ENCODE measurements around the gene CLDN2. TPM values are rescaled to one million over a fixed set of nuclear protein-coding genes. Genes with fewer than 3 reads are reported as not detected.

Gene CLDN2
- total and polyA plus RNA-seq, 2 donors from 2014 or later, result 74.1 to 140 TPM

DNA sequence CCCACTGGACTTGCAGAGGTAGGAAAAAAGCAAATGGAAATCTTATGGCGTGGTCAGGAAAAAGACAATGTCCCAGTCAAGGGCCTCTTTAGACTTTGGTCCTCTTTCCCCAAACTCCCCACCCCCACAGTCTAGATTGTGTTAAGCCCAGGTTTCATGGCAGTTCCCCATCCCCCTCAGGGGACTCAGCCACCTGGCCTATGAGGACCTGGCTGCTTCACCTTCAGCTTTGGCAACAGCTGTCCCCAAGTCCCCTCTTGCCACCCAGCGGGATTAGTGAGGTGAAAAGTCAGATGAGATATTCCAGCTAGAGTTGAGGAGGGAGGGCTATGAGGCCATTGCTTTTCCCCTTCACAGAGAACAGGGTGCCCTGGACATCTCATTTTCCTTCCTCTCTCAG lies 17.5 kb upstream of the CLDN2 start:
- no peak overlapping the region for H3K27ac ChIP-seq (ENCODE audit: low read depth in 2 of 2, low read length in 2 of 2)
- intact Hi-C loops (cut with DNase I), result no loop called here
- FAIRE-seq (no peak), DNase-seq (no peak)
- H3K4me3 ChIP-seq (ENCODE audit: low read length in 3 of 3), result no peak overlapping the region
- H3K27me3 ChIP-seq (ENCODE audit: control insufficient read depth, insufficient read depth, low read length), result no peaks in the 10 kb centered on the region
- H3K9me3 ChIP-seq (ENCODE audit: control insufficient read depth in 2 of 3, insufficient read depth in 1 of 3, low read length in 3 of 3), result no peaks in the 10 kb centered on the region
- H3K4me1 ChIP-seq (ENCODE audit: control insufficient read depth in 2 of 3, insufficient read depth in 2 of 3, low read depth in 1 of 3, low read length in 3 of 3), result peaks cover 0 to 8% (median 4%) of the 10 kb centered on the region in 3 donors
- no peak overlapping the region for H3K9ac ChIP-seq (ENCODE audit: low read length in 3 of 3)
- no peak for TF ChIP-seq CTCF (IDR thresholded peaks at IDR 0.05; ENCODE audit: borderline replicate concordance, extremely low read depth, insufficient read depth)
- no peaks in the 10 kb centered on the region for H3K36me3 ChIP-seq (ENCODE audit: control insufficient read depth in 2 of 3, insufficient read depth in 3 of 3, low read length in 3 of 3)

GRCh38 chrX:106903291-106903824 lies 16.8 kb upstream of the CLDN2 start, which contains the start of gene RIPPLY1:
RIPPLY1 (minus strand) TSS chrX:106903341; CDS start chrX:106903287, 54 bp downstream.
- intact Hi-C loops (cut with DNase I), result no loop called here
- no peak within 1 kb of the TSS for H3K9ac ChIP-seq (ENCODE audit: low read length in 3 of 3)
- peak in 1 of 5 donors; percentile 27 for DNase-seq
- H3K4me3 ChIP-seq (ENCODE audit: low read length in 3 of 3), result no peak within 1 kb of the TSS
- peaks cover 0 to 8% (median 4%) of the 10 kb centered on the region in 3 donors for H3K4me1 ChIP-seq (ENCODE audit: control insufficient read depth in 2 of 3, insufficient read depth in 2 of 3, low read depth in 1 of 3, low read length in 3 of 3)
- no peak within 1 kb of the TSS for H3K27ac ChIP-seq (ENCODE audit: low read depth in 2 of 2, low read length in 2 of 2)
- no peaks in the 10 kb centered on the region for H3K36me3 ChIP-seq (ENCODE audit: control insufficient read depth in 2 of 3, insufficient read depth in 3 of 3, low read length in 3 of 3)
- H3K27me3 ChIP-seq (ENCODE audit: control insufficient read depth, insufficient read depth, low read length), result no peaks in the 10 kb centered on the region
- no peak for FAIRE-seq
- no peaks in the 10 kb centered on the region for H3K9me3 ChIP-seq (ENCODE audit: control insufficient read depth in 2 of 3, insufficient read depth in 1 of 3, low read length in 3 of 3)
- no peak for TF ChIP-seq CTCF (IDR thresholded peaks at IDR 0.05; ENCODE audit: borderline replicate concordance, extremely low read depth, insufficient read depth)

DNA sequence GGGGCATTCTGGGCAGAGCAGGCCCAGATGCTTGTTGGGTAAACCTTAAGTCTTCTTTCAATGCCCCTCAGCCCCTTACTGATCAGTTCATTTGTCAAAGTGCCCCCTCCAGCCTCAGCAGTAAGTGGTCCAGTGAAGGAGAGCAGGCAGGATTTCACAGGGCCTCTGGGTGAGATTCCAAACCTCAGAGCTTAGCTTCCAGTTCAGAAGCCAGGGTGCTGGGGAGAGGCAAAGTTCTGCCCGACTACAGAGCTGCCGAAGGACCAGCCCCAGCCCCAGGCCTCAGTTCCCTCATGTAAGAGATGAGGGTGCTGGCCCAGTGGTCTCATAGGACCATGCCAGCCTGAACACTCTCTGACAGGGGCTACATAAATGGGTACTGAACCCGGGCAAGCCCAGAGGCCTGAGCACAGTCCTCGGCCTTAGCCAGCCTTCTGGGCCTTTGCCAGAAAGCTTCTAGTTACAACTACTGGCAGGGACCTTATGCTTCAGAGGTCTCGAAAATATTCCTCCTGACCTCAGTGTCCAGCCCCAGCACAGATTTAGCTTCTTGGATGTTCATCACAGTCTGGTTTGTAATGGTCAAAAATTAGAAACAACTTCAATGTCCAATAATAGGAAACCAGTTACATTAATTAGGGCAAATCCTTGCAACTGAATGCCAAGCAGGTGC lies 16.2 kb upstream of the CLDN2 start:
- H3K27ac ChIP-seq (ENCODE audit: low read depth in 2 of 2, low read length in 2 of 2), result no peak overlapping the region
- no peak for TF ChIP-seq CTCF (IDR thresholded peaks at IDR 0.05; ENCODE audit: borderline replicate concordance, extremely low read depth, insufficient read depth)
- intact Hi-C loops (cut with DNase I), result no loop called here
- H3K36me3 ChIP-seq (ENCODE audit: control insufficient read depth in 2 of 3, insufficient read depth in 3 of 3, low read length in 3 of 3), result no peaks in the 10 kb centered on the region
- H3K4me3 ChIP-seq (ENCODE audit: low read length in 3 of 3), result no peak overlapping the region
- no peaks in the 10 kb centered on the region for H3K9me3 ChIP-seq (ENCODE audit: control insufficient read depth in 2 of 3, insufficient read depth in 1 of 3, low read length in 3 of 3)
- peaks cover 0 to 8% (median 4%) of the 10 kb centered on the region in 3 donors for H3K4me1 ChIP-seq (ENCODE audit: control insufficient read depth in 2 of 3, insufficient read depth in 2 of 3, low read depth in 1 of 3, low read length in 3 of 3)
- no peak overlapping the region for H3K9ac ChIP-seq (ENCODE audit: low read length in 3 of 3)
- FAIRE-seq, result no peak
- DNase-seq, result no peak
- H3K27me3 ChIP-seq (ENCODE audit: control insufficient read depth, insufficient read depth, low read length), result no peaks in the 10 kb centered on the region
